HCT116 (cell line): ENCODE results near the gene SRGAP3. TPM values are rescaled to one million over a fixed set of nuclear protein-coding genes. Genes with fewer than 3 reads are reported as not detected.

Experiments
- ATAC-seq: fragments of 200-7000 bp; cut with Tn5 transposase; 2 replicates; pipeline ENCODE4 v1.9.1; 2020; ENCODE audit warnings: mild to moderate bottlenecking, moderate library complexity
- BruUV-seq: library from RNA; stranded (reverse); fragments of 400-500 nt; replicated peaks from 2 replicates; lab custom pipeline; 2021; lab: Mats Ljungman, UMichigan
- CTCF ChIA-PET: fragments of 300-600 bp; sonication (Branson Sonifier 250); formaldehyde crosslinking; loops from one replicate; lab custom pipeline; 2021; ENCODE audit warnings: antibody characterized with exemption; lab: Charles Lee
- POLR2A ChIA-PET: fragments of 300-600, 350-600 bp; sonication (Branson Sonifier 250); formaldehyde crosslinking; loops from one replicate; lab custom pipeline; 2021; ENCODE audit warnings: antibody characterized with exemption; lab: Charles Lee
- RAD21 ChIA-PET, 2 experiments: fragments of 300-600 bp; sonication (Branson Sonifier 250); formaldehyde crosslinking; loops; one replicate each; lab custom pipeline; 2023; ENCODE audit warnings: low total read pairs in 2 of 2; ENCODE audit not compliant: uncharacterized antibody in 2 of 2, unreplicated experiment in 2 of 2, low non-redundant PET in 1 of 2; lab: Charles Lee
- DNase-seq: peaks from one replicate; pipeline ENCODE4 v3.0.0-alpha.2; 2010; ENCODE audit warnings: low read depth, low spot score
- H2AFZ ChIP-seq: fragments of 200-600 bp; shearing (Covaris generic), sonication (generic); 2 replicates; pipeline ENCODE4 v1.6.1; 2017; ENCODE audit warnings: low read depth, mixed run types, mixed read lengths, antibody characterized with exemption, low read length; ENCODE audit not compliant: poor library complexity, severe bottlenecking
- H3K27ac ChIP-seq: 2 replicates; pipeline ENCODE4 v1.5.1; 2012; ENCODE audit warnings: low read depth, low read length
- H3K27me3 ChIP-seq: fragments of 200-600 bp; sonication (generic); 2 replicates; pipeline ENCODE4 v1.6.1; 2016; ENCODE audit warnings: mixed run types, low read length, mixed read lengths; ENCODE audit not compliant: insufficient read depth
- H3K36me3 ChIP-seq, 2 experiments: fragments of 200-500 bp in 1 of 2; fragments of 200-600 bp in 1 of 2; sonication (Bioruptor generic) in 1 of 2; sonication (generic) in 1 of 2; 2 replicates each; pipeline versions ENCODE4 v1.5.1 to v1.6.1; 2014 to 2016; ENCODE audit warnings: low read length in 2 of 2, inconsistent platforms in 1 of 2, mixed read lengths in 1 of 2, mixed run types in 1 of 2; ENCODE audit not compliant: insufficient read depth in 2 of 2, control insufficient read depth in 1 of 2
- H3K4me1 ChIP-seq, 2 experiments: fragments of 200-600 bp in 1 of 2; sonication (generic) in 1 of 2; 2 replicates each; pipeline versions ENCODE4 v1.5.1 to v1.6.1; 2012 to 2017; ENCODE audit warnings: low read length in 2 of 2, inconsistent platforms in 1 of 2, mild to moderate bottlenecking in 1 of 2, mixed read lengths in 1 of 2, mixed run types in 1 of 2, moderate library complexity in 1 of 2; ENCODE audit not compliant: insufficient read depth in 2 of 2, control insufficient read depth in 1 of 2
- H3K4me2 ChIP-seq: fragments of 200-600 bp; sonication (generic); 2 replicates; pipeline ENCODE4 v1.6.1; 2017; ENCODE audit warnings: mixed run types, low read length, mixed read lengths
- H3K4me3 ChIP-seq, 2 experiments: fragments of 200-600 bp in 1 of 2; sonication (generic) in 1 of 2; replicated peaks in 1 of 2; 2 replicates each; pipeline ENCODE4 v1.5.1; 2011 to 2016; ENCODE audit warnings: low read length in 2 of 2, control low read depth in 1 of 2, low read depth in 1 of 2, mild to moderate bottlenecking in 1 of 2, mixed read lengths in 1 of 2, mixed run types in 1 of 2
- H3K79me2 ChIP-seq: fragments of 200-600 bp; sonication (generic); 2 replicates; pipeline ENCODE4 v1.6.1; 2017; ENCODE audit warnings: mild to moderate bottlenecking, mixed run types, low read length, moderate library complexity, mixed read lengths; ENCODE audit not compliant: insufficient read depth
- H3K9ac ChIP-seq: fragments of 200-600 bp; sonication (generic); 2 replicates; pipeline ENCODE4 v1.6.1; 2016; ENCODE audit warnings: low read length, mixed read lengths
- H3K9me2 ChIP-seq: fragments of 200-600 bp; sonication (generic), shearing (Covaris generic); 2 replicates; pipeline ENCODE4 v1.6.1; 2017; ENCODE audit warnings: mixed run types, mild to moderate bottlenecking, moderate library complexity; ENCODE audit not compliant: insufficient read depth
- H3K9me3 ChIP-seq, 2 experiments: fragments of 200-500 bp in 1 of 2; fragments of 200-600 bp in 1 of 2; sonication (Bioruptor generic) in 1 of 2; sonication (generic) in 1 of 2; 2 replicates each; pipeline ENCODE4 v1.6.1; 2014 to 2017; ENCODE audit warnings: low read length in 2 of 2, mixed read lengths in 2 of 2, inconsistent platforms in 1 of 2, low read depth in 1 of 2, mild to moderate bottlenecking in 1 of 2, mixed run types in 1 of 2, moderate library complexity in 1 of 2; ENCODE audit not compliant: control insufficient read depth in 1 of 2, insufficient read depth in 1 of 2
- H4K20me1 ChIP-seq: fragments of 200-600 bp; sonication (generic), shearing (Covaris generic); 2 replicates; pipeline ENCODE4 v1.6.1; 2017; ENCODE audit warnings: mixed run types, mild to moderate bottlenecking, moderate library complexity; ENCODE audit not compliant: insufficient read depth
- EZH2phosphoT487 ChIP-seq: fragments of 200-600 bp; IDR thresholded peaks from 2 replicates; pipeline ENCODE4 v1.6.1; 2018; ENCODE audit warnings: antibody characterized with exemption, borderline replicate concordance
- FOSL1 ChIP-seq: IDR thresholded peaks from 2 replicates; pipeline ENCODE4 v1.6.1; 2012; ENCODE audit warnings: low read depth
- POLR2A ChIP-seq: IDR thresholded peaks from 2 replicates; pipeline ENCODE4 v1.7.0; 2011; ENCODE audit warnings: borderline replicate concordance; ENCODE audit not compliant: insufficient read depth, insufficient read length; ENCODE audit errors: extremely low read depth
- RAD21 ChIP-seq: IDR thresholded peaks from 2 replicates; pipeline ENCODE4 v1.6.1; 2012; ENCODE audit warnings: low read depth, mild to moderate bottlenecking
- SP1 ChIP-seq: IDR thresholded peaks from 2 replicates; pipeline ENCODE4 v1.6.1; 2012; ENCODE audit warnings: low read depth
- ZFX ChIP-seq: fragments of 450-650 bp; IDR thresholded peaks from 2 replicates; pipeline ENCODE4 v1.6.1; 2017
- ZNF274 ChIP-seq: fragments of 200-500 bp; sonication (Bioruptor generic); IDR thresholded peaks from 2 replicates; pipeline ENCODE4 v1.6.1; 2014; ENCODE audit warnings: mild to moderate bottlenecking, low read depth, low read length, inconsistent platforms
- intact Hi-C: fragments of 100-400 bp; cut with micrococcal nuclease; formaldehyde crosslinking; loops from 2 replicates; pipeline ENCODE4 v1.10.0; 2022
- total RNA-seq: library from RNA; stranded (reverse); gene quantifications from one replicate; pipeline ENCODE4 v1.2.1, GENCODE V29; 2021; ENCODE audit not compliant: unreplicated experiment
- TF ChIP-seq, protein P1 (sequence below): IDR thresholded peaks from 2 replicates; pipeline ENCODE4 v1.6.1; 2012; ENCODE audit warnings: low read depth

Gene SRGAP3
- total RNA-seq, 1 experiment from 2014 or later, result 8.3 TPM

DNA sequence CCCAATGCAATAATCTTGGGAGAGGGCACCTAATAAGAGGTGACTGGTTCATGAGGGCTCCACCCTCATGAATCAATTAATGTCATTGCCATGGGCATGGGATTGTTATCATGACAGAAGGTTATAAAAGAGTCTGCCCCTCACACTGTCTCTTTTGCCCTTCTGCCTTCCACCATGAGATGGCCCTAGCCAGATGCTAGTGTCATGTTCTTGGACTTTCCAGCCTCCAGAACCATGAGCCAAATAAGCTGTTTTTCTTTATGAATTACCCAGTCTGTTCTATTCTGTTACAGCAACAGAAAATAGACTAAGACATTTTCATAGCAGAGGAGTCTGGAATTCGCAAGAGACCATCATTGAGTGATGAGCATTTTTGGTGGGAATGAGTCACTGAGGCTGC is 270.2 kb downstream of the SRGAP3 start:
- CTCF ChIA-PET, result no interaction called here
- Histone ChIP-seq H3K4me2 (no peak overlapping the region), H3K9ac (no peak overlapping the region), H3K9me3 (peaks cover 0 to 4% of the 10 kb centered on the region in 2 experiments; a peak in 1 of 4 replicates), H3K9me2 (no peaks in the 10 kb centered on the region; the same call in 1 of the 2 replicates), H3K79me2 (no peaks in the 10 kb centered on the region), H3K27ac (no peak overlapping the region), H3K27me3 (peaks cover 17% of the 10 kb centered on the region), H3K4me1 (no peaks in the 10 kb centered on the region), H3K36me3 (no peaks in the 10 kb centered on the region), H3K4me3 (no peak overlapping the region), H2AFZ (no peak overlapping the region), H4K20me1 (no peaks in the 10 kb centered on the region)
- RAD21 ChIA-PET, result no interaction called here
- no TSS peak for BruUV-seq
- POLR2A ChIA-PET, result no interaction called here
- intact Hi-C loops, result no loop called here
- no peak for DNase-seq
- TF ChIP-seq SP1 (no peak), ZFX (no peak), EZH2phosphoT487 (no peak), FOSL1 (no peak), POLR2A (no peak), ZNF274 (no peak), RAD21 (no peak)
- TF ChIP-seq, protein P1, sequence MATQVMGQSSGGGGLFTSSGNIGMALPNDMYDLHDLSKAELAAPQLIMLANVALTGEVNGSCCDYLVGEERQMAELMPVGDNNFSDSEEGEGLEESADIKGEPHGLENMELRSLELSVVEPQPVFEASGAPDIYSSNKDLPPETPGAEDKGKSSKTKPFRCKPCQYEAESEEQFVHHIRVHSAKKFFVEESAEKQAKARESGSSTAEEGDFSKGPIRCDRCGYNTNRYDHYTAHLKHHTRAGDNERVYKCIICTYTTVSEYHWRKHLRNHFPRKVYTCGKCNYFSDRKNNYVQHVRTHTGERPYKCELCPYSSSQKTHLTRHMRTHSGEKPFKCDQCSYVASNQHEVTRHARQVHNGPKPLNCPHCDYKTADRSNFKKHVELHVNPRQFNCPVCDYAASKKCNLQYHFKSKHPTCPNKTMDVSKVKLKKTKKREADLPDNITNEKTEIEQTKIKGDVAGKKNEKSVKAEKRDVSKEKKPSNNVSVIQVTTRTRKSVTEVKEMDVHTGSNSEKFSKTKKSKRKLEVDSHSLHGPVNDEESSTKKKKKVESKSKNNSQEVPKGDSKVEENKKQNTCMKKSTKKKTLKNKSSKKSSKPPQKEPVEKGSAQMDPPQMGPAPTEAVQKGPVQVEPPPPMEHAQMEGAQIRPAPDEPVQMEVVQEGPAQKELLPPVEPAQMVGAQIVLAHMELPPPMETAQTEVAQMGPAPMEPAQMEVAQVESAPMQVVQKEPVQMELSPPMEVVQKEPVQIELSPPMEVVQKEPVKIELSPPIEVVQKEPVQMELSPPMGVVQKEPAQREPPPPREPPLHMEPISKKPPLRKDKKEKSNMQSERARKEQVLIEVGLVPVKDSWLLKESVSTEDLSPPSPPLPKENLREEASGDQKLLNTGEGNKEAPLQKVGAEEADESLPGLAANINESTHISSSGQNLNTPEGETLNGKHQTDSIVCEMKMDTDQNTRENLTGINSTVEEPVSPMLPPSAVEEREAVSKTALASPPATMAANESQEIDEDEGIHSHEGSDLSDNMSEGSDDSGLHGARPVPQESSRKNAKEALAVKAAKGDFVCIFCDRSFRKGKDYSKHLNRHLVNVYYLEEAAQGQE, result no peak
- no peak for ATAC-seq
